Left lung (tissue), 10 donors: ENCODE measurements around the gene TLNRD1. TPM values are rescaled to one million over a fixed set of nuclear protein-coding genes. Genes with fewer than 3 reads are reported as not detected.
A peak's percentile ranks its signal among the peaks of the same experiment; 100 is the strongest.

Experiments used
- ATAC-seq: fragments of 200-7000 bp; cut with Tn5 transposase; one replicate; pipeline ENCODE4 v1.9.1; 2020; ENCODE audit warnings: moderate library complexity
- DNase-seq, 4 donors: peaks; one replicate each; pipeline ENCODE4 v3.0.0-alpha.2; 2013 to 2020
- H3K27ac ChIP-seq, 2 donors: fragments of 200-600 bp; sonication (generic) in 1 of 2; one replicate each; pipeline versions ENCODE4 v1.5.0 to v1.8.0; 2020 to 2021
- H3K27me3 ChIP-seq, 2 donors: fragments of 200-600 bp; sonication (generic) in 1 of 2; one replicate each; pipeline versions ENCODE4 v1.5.0 to v1.8.0; 2020 to 2021
- H3K36me3 ChIP-seq, 2 donors: fragments of 200-600 bp; sonication (generic) in 1 of 2; one replicate each; pipeline versions ENCODE4 v1.5.0 to v1.8.0; 2020 to 2021
- H3K4me1 ChIP-seq, 2 donors: fragments of 200-600 bp; one replicate each; pipeline ENCODE4 v1.8.0; 2021
- H3K4me3 ChIP-seq, 2 donors: fragments of 200-600 bp; sonication (generic) in 1 of 2; one replicate each; pipeline versions ENCODE4 v1.5.0 to v1.8.0; 2020 to 2021; ENCODE audit warnings: mild to moderate bottlenecking in 1 of 2
- H3K9me3 ChIP-seq, 2 donors: fragments of 200-600 bp; sonication (generic) in 1 of 2; one replicate each; pipeline versions ENCODE4 v1.5.0 to v1.8.0; 2020 to 2021
- CTCF ChIP-seq, 2 donors: fragments of 200-600 bp; sonication (generic) in 1 of 2; IDR thresholded peaks; one replicate each; pipeline versions ENCODE4 v1.5.0 to v1.8.0; 2021; ENCODE audit warnings: antibody characterized with exemption in 2 of 2
- intact Hi-C, 2 donors: fragments of 100-400 bp; cut with DNase I; formaldehyde crosslinking; loops; one replicate each; pipeline versions ENCODE4 v1.11.2 to v1.14.2; 2022
- polyA plus RNA-seq, 6 donors: library from polyadenylated mRNA; unstranded; fragments of 120-200 nt; gene quantifications; one replicate each; pipeline ENCODE4 v1.2.1, GENCODE V29; 2013; ENCODE audit not compliant: insufficient read length in 6 of 6
- total RNA-seq, 2 donors: library from RNA; stranded (reverse); fragmentation: NEBNext Ultra II Directional; extraction: Animal tissue kit (Norgen Biotek cat#: 25700); gene quantifications; one replicate each; pipeline ENCODE4 v1.2.1, GENCODE V29; 2021
- donor health status: DM: no; HTN: yes; CAD: no.
- donor health status: DM: no; HTN: no; CAD: no.

TLNRD1 gene
- total and polyA plus RNA-seq, 8 donors = 10.1 to 27.6 (median 16.8) TPM

GRCh38 chr15:80989518-80990478 is 10.9 kb upstream of the TLNRD1 start, which contains the start of gene MESD:
Gene MESD (minus strand): TSS chr15:80989819. CDS start chr15:80989791, 28 bp downstream.
- H3K9me3 ChIP-seq = no peaks in the 10 kb centered on the region
- no peak for TF ChIP-seq CTCF (IDR thresholded peaks at IDR 0.05)
- peak; percentile 99 for ATAC-seq
- H3K36me3 ChIP-seq = no peaks in the 10 kb centered on the region
- H3K27ac ChIP-seq = peak within 1 kb of the TSS; percentile 91 to 93
- H3K27me3 ChIP-seq = no peaks in the 10 kb centered on the region
- peak within 1 kb of the TSS; percentile 63 to 92 for H3K4me3 ChIP-seq
- DNase-seq = peak; percentile 95 to 100 (median 98)
- intact Hi-C loops = loop anchor here in 1 of 2 donors (10.0 kb wide), 1 partner anchor 275 kb away; no protein-coding TSS in a partner anchor
- peaks cover 17 to 70% of the 10 kb centered on the region in 2 donors for H3K4me1 ChIP-seq

DNA sequence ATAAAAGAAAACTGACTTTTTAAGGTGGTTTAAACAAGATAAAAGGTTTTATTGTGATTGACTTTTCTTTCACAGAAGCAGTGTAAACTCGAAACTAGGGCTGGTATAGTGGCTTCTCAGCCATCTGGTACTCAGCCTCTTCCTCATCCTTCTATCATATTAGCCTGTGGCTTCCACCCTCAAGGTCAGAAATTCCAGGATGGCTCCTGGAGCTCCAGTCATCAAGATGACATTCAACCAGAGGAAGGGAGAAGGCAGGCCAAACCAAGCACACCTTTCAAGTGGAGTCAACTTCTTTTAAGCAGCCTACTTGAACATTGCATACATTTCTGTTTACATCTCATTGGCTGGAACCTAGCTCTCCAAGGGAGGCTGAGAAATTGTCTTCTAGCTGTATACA is 9.8 kb upstream of the TLNRD1 start:
- Histone ChIP-seq H3K36me3 (no peaks in the 10 kb centered on the region), H3K9me3 (no peaks in the 10 kb centered on the region), H3K4me1 (peaks cover 12 to 58% of the 10 kb centered on the region in 2 donors), H3K27ac (peak overlapping the region; percentile 2 to 93), H3K4me3 (no peak overlapping the region), H3K27me3 (no peaks in the 10 kb centered on the region)
- intact Hi-C loops = loop anchor here in 1 of 2 donors (10.0 kb wide), 1 partner anchor 274 kb away; no protein-coding TSS in a partner anchor
- ATAC-seq (no peak), DNase-seq (no peak)
- no peak for TF ChIP-seq CTCF (IDR thresholded peaks at IDR 0.05)

- Histone ChIP-seq H3K4me3 (no peak overlapping the region), H3K36me3 (no peaks in the 10 kb centered on the region), H3K27me3 (no peaks in the 10 kb centered on the region), H3K4me1 (peaks cover 12 to 54% of the 10 kb centered on the region in 2 donors), H3K27ac (peak overlapping the region in 1 of 2 donors; percentile 2), H3K9me3 (no peaks in the 10 kb centered on the region)
- ATAC-seq = peak; percentile 17
- DNase-seq = peak in 1 of 4 donors; percentile 59
- no peak for TF ChIP-seq CTCF (IDR thresholded peaks at IDR 0.05)
- intact Hi-C loops = loop anchor here in 1 of 2 donors (10.0 kb wide), 1 partner anchor 273 kb away; no protein-coding TSS in a partner anchor
Observed at GRCh38 chr15:80991421-80991820, 9.3 kb upstream of the TLNRD1 start.

- Histone ChIP-seq H3K4me3 (no peak overlapping the region), H3K36me3 (no peaks in the 10 kb centered on the region), H3K4me1 (peaks cover 12 to 48% of the 10 kb centered on the region in 2 donors), H3K27ac (peak overlapping the region in 1 of 2 donors; percentile 2), H3K9me3 (no peaks in the 10 kb centered on the region), H3K27me3 (no peaks in the 10 kb centered on the region)
- ATAC-seq (no peak), DNase-seq (no peak)
- TF ChIP-seq CTCF (IDR thresholded peaks at IDR 0.05) = no peak
- intact Hi-C loops = loop anchor here in 1 of 2 donors (10.0 kb wide), 1 partner anchor 273 kb away; no protein-coding TSS in a partner anchor
Observed at GRCh38 chr15:80992006-80992405, 8.7 kb upstream of the TLNRD1 start.

- peaks cover 12 to 44% of the 10 kb centered on the region in 2 donors for H3K4me1 ChIP-seq
- intact Hi-C loops = loop anchor here in 1 of 2 donors (10.0 kb wide), 1 partner anchor 272 kb away; no protein-coding TSS in a partner anchor
- no peak for DNase-seq
- no peak for TF ChIP-seq CTCF (IDR thresholded peaks at IDR 0.05)
- H3K36me3 ChIP-seq = no peaks in the 10 kb centered on the region
- H3K27me3 ChIP-seq = no peaks in the 10 kb centered on the region
- no peak overlapping the region for H3K27ac ChIP-seq
- no peaks in the 10 kb centered on the region for H3K9me3 ChIP-seq
- no peak overlapping the region for H3K4me3 ChIP-seq
- ATAC-seq = no peak
Observed at GRCh38 chr15:80992441-80992840, 8.3 kb upstream of the TLNRD1 start.
